HG03066 (cell line): ENCODE results near the gene GHITM.
"Not testable (repeated sequence)": the region's sequence is repeated elsewhere in the genome, so short reads cannot be mapped to it uniquely, and the experiment has no call there.

Source experiments
- ATAC-seq: cut with Tn5 transposase; IDR thresholded peaks from one replicate; pipeline ENCODE4 v1.9.1; 2021; ENCODE audit warnings: low read depth; ENCODE audit not compliant: unreplicated experiment

Gene GHITM

GRCh38 chr10:84139126-84140035 lies at the start of gene GHITM:
Gene GHITM (plus strand): TSS chr10:84139509. CDS start chr10:84141501, 1,992 bp downstream.
- ATAC-seq = peak; percentile 96

GRCh38 chr10:84095811-84096497 lies 43.4 kb upstream of the GHITM start:
- no peak for ATAC-seq

GRCh38 chr10:84097787-84098353 lies 41.4 kb upstream of the GHITM start:
- no peak for ATAC-seq

DNA sequence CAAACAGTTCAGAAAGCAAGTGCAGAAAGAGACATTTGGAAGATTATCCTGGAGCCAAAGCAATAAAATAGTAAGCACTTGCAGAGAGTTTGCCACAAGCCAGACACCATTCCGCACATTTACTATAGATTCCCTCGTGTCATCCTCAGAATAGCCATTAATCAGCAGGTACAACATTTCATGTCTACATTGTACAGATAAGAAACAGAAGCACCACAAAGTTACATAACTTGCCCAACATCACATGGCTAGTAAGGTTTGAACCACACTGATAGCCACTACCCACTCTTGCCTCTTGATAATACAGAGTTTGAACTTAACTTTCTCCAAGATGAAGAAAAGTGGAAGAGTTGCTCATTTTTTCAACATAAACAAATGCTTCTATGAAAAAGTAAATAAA lies 40.6 kb upstream of the GHITM start:
- no peak for ATAC-seq

- ATAC-seq = no peak
Measured at GRCh38 chr10:84101042-84101441, 38.3 kb upstream of the GHITM start.

GRCh38 chr10:84108797-84109196 lies 30.5 kb upstream of the GHITM start:
- ATAC-seq = no peak

DNA sequence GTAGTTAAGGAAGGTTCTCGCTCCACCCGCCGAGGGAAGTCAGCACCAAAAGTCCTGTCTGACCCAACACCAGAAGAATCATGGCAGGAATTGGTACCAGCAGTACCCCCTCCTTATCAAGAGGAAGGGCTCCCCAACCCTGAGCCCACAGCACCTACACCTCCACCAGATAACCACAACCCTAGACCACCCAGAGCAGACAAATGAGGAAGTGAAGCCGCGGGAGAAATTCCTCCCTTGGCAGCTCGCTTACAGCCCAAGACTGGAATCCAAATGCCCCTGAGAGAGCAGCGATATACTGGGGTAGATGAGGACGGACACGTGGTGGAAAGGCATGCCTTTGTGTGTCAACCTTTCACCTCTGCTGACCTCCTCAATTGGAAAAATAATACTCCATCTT lies 29.5 kb upstream of the GHITM start:
- ATAC-seq = not testable (repeated sequence)

GRCh38 chr10:84113468-84113867 lies 25.8 kb upstream of the GHITM start:
- ATAC-seq = not testable (repeated sequence)

- no peak for ATAC-seq
Measured at GRCh38 chr10:84114088-84114667, 25.1 kb upstream of the GHITM start.

DNA sequence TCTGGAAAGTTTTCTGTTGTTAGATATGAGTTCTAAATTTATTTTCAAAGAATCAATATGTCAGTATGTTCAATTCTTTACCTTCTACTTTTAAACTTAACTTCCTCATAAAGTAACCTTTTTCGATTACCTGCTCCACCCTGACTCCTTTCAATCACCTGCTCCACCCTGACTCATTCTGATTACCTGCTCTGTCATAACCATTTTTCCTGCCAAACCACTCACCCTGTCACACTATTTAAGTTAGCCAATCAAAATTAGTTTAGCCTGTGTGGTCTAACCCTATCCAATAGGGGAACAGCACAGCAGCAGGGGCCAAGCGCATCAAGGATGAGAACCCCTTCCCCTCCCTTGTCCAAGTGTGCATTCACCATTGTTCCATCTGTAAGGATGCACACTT lies 22.1 kb upstream of the GHITM start:
- ATAC-seq = not testable (repeated sequence)

- no peak for ATAC-seq
Measured at GRCh38 chr10:84117686-84118394, 21.5 kb upstream of the GHITM start.

- ATAC-seq = no peak
Measured at GRCh38 chr10:84118395-84119006, 20.8 kb upstream of the GHITM start.

- ATAC-seq = no peak
Measured at GRCh38 chr10:84123362-84123761, 15.9 kb upstream of the GHITM start.

GRCh38 chr10:84125910-84126784 lies 13.2 kb upstream of the GHITM start:
- ATAC-seq = not testable (repeated sequence)

- no peak for ATAC-seq
Measured at GRCh38 chr10:84126785-84127167, 12.5 kb upstream of the GHITM start.

GRCh38 chr10:84135836-84136235 lies 3.5 kb upstream of the GHITM start:
- no peak for ATAC-seq

- ATAC-seq = no peak
Measured at GRCh38 chr10:84137811-84138210, 1.5 kb upstream of the GHITM start.

DNA sequence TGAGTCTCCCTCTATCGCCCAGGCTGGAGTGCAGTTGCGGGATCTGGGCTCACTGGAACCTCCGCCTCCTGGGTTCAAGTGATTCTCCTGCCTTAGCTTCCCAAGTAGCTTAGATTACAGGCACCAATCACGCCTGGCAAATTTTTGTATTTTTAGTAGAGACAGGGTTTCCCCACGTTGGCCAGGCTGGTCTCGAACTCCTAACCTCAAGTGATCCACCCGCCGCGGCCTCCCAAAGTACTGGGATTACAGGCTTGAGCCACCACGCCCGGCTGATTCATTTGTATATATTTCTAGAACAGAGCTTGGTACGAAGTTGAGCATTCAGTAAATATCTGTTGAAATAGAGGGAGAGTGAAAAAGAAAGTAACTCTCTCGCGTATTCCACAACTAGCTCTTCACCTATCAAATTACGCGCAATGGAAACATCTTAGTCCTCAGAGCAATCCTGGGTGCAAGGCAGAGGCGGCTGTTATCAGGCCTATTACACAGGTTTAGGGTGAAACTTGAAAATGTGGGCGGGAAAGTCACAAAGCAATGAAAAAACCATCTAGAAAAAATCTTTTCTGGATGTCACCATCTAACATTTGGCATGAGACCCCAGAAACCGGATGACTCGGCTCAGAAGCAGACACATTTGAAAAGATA lies 707 bp upstream of the GHITM start:
- ATAC-seq = no peak

DNA sequence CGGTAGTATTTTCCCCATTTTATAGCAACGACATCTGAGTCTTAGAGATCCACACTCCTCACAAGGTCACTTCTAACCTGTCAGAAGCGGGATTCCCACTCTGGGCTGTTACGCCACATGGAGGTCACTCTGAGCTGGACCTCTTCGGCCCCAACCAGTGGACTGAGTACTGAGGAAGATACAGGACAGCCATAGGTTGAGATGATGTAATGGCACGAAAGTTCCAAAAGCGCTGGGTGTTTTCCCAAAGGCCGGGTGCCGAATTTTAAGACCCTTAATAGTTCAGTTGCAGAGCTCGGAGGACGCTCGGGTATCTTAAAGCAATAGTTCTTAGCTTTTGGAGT lies 699 bp downstream of the GHITM start:
- ATAC-seq = no peak
